Liver (tissue), 9 donors: ENCODE measurements around the gene TWSG1. TPM values are rescaled to one million over a fixed set of nuclear protein-coding genes. Genes with fewer than 3 reads are reported as not detected.

ENCODE experiments used
- DNase-seq: peaks from one replicate; pipeline ENCODE4 v3.0.0-alpha.2; 2017; ENCODE audit warnings: low spot score
- H3K27ac ChIP-seq, 2 donors: one replicate each; pipeline ENCODE4 v1.7.0; 2013; ENCODE audit warnings: inconsistent platforms in 2 of 2, low read length in 2 of 2, control low read depth in 1 of 2, low read depth in 1 of 2, mild to moderate bottlenecking in 1 of 2
- H3K27me3 ChIP-seq, 4 donors: one replicate each; pipeline versions ENCODE4 v1.6.1 to v1.7.0; 2013; ENCODE audit warnings: low read length in 3 of 4, inconsistent platforms in 1 of 4, mild to moderate bottlenecking in 1 of 4, moderate library complexity in 1 of 4; ENCODE audit not compliant: control insufficient read depth in 4 of 4, insufficient read depth in 4 of 4
- H3K36me3 ChIP-seq, 4 donors: one replicate each; pipeline versions ENCODE4 v1.6.1 to v1.7.0; 2013; ENCODE audit warnings: low read length in 3 of 4, mild to moderate bottlenecking in 3 of 4, low read depth in 1 of 4, moderate library complexity in 1 of 4; ENCODE audit not compliant: control insufficient read depth in 4 of 4, insufficient read depth in 3 of 4
- H3K4me1 ChIP-seq, 4 donors: one replicate each; pipeline versions ENCODE4 v1.6.1 to v1.7.0; 2013; ENCODE audit warnings: low read length in 3 of 4, mild to moderate bottlenecking in 3 of 4, moderate library complexity in 1 of 4; ENCODE audit not compliant: control insufficient read depth in 4 of 4, insufficient read depth in 4 of 4
- H3K4me3 ChIP-seq, 3 donors: one replicate each; pipeline versions ENCODE4 v1.6.1 to v1.7.0; 2013; ENCODE audit warnings: low read length in 3 of 3, control low read depth in 1 of 3, low read depth in 1 of 3, mild to moderate bottlenecking in 1 of 3
- H3K9ac ChIP-seq, 2 donors: one replicate each; pipeline ENCODE4 v1.7.0; 2013; ENCODE audit warnings: low read length in 2 of 2, mild to moderate bottlenecking in 2 of 2, moderate library complexity in 2 of 2, control low read depth in 1 of 2, low read depth in 1 of 2
- H3K9me3 ChIP-seq, 4 donors: one replicate each; pipeline versions ENCODE4 v1.6.1 to v1.7.0; 2013; ENCODE audit warnings: low read length in 3 of 4; ENCODE audit not compliant: control insufficient read depth in 4 of 4
- ATF3 ChIP-seq: IDR thresholded peaks from 2 replicates; pipeline ENCODE4 v1.6.1; 2016; ENCODE audit warnings: antibody characterized with exemption
- CTCF ChIP-seq: fragments of 150-350 bp; IDR thresholded peaks from 2 replicates; pipeline ENCODE4 v1.5.1; 2017; ENCODE audit warnings: improper control_type of control experiment, low read depth, low read length; ENCODE audit not compliant: missing input control
- EGR1 ChIP-seq, 2 donors: IDR thresholded peaks; 2 replicates each; pipeline ENCODE4 v1.6.1; 2016 to 2018; ENCODE audit warnings: antibody characterized with exemption in 2 of 2, low read depth in 2 of 2
- FOXA1 ChIP-seq: IDR thresholded peaks from 2 replicates; pipeline ENCODE4 v1.6.1; 2016; ENCODE audit warnings: antibody characterized with exemption
- GABPA ChIP-seq, 2 donors: IDR thresholded peaks in 1 of 2; conservative IDR thresholded peaks in 1 of 2; 2 replicates each; pipeline ENCODE4 v1.6.1; 2016; ENCODE audit warnings: antibody characterized with exemption in 2 of 2, mild to moderate bottlenecking in 1 of 2, moderate library complexity in 1 of 2
- HNF4A ChIP-seq, 2 donors: conservative IDR thresholded peaks; 2 replicates each; pipeline ENCODE4 v1.6.1; 2016; ENCODE audit warnings: antibody characterized with exemption in 2 of 2, mild to moderate bottlenecking in 2 of 2
- HNF4G ChIP-seq: IDR thresholded peaks from 2 replicates; pipeline ENCODE4 v1.6.1; 2016; ENCODE audit warnings: antibody characterized with exemption
- JUND ChIP-seq, 2 donors: IDR thresholded peaks; 2 replicates each; pipeline ENCODE4 v1.6.1; 2016; ENCODE audit warnings: antibody characterized with exemption in 2 of 2
- MAX ChIP-seq: IDR thresholded peaks from 2 replicates; pipeline ENCODE4 v1.6.1; 2016; ENCODE audit warnings: antibody characterized with exemption
- NR2F2 ChIP-seq: IDR thresholded peaks from 2 replicates; pipeline ENCODE4 v1.6.1; 2016; ENCODE audit warnings: antibody characterized with exemption
- REST ChIP-seq: IDR thresholded peaks from 2 replicates; pipeline ENCODE4 v1.6.1; 2016; ENCODE audit warnings: antibody characterized with exemption, mild to moderate bottlenecking
- RXRA ChIP-seq, 2 donors: IDR thresholded peaks; 2 replicates each; pipeline ENCODE4 v1.6.1; 2017 to 2018; ENCODE audit warnings: antibody characterized with exemption in 2 of 2, mild to moderate bottlenecking in 1 of 2
- SP1 ChIP-seq: IDR thresholded peaks from 2 replicates; pipeline ENCODE4 v1.6.1; 2018; ENCODE audit warnings: antibody characterized with exemption, mild to moderate bottlenecking
- TAF1 ChIP-seq: conservative IDR thresholded peaks from 2 replicates; pipeline ENCODE4 v1.6.1; 2016; ENCODE audit warnings: antibody characterized with exemption, mild to moderate bottlenecking
- YY1 ChIP-seq: IDR thresholded peaks from 2 replicates; pipeline ENCODE4 v1.6.1; 2016; ENCODE audit warnings: antibody characterized with exemption, mild to moderate bottlenecking
- WGBS: extraction: QIAGEN DNeasy Blood & Tissue Kit; methylation state at CpG from one replicate; pipeline ENCODE4 v1.1.7; 2013; 5-methylcytosine and 5-hydroxymethylcytosine counted together
- polyA plus RNA-seq, 2 donors: library from polyadenylated mRNA; stranded (reverse) in 1 of 2; unstranded in 1 of 2; fragments of 200-250 nt in 1 of 2; fragments of >200 nt in 1 of 2; fragmentation: Nextera tagmentation in 1 of 2; extraction: Ambion mirVana in 1 of 2; gene quantifications; one replicate each; pipeline versions ENCODE4 v1.2.1 to v1.2.3, GENCODE V29; 2013 to 2015
- total RNA-seq, 2 donors: library from RNA; depleted of rRNA; stranded (reverse); fragments of >200 nt; gene quantifications; one replicate each; pipeline ENCODE4 v1.2.3, GENCODE V29; 2014
- TF ChIP-seq, protein P1 (sequence below): IDR thresholded peaks from 2 replicates; pipeline ENCODE4 v1.6.1; 2016; ENCODE audit warnings: antibody characterized with exemption
- donor health status: healthy.
- donor health status: healthy.
- donor health status: healthy.
- donor health status: healthy.
- donor health status: healthy.

The TWSG1 gene
- total and polyA plus RNA-seq, 4 donors: 3.9 to 11.1 (median 5.4) TPM

DNA sequence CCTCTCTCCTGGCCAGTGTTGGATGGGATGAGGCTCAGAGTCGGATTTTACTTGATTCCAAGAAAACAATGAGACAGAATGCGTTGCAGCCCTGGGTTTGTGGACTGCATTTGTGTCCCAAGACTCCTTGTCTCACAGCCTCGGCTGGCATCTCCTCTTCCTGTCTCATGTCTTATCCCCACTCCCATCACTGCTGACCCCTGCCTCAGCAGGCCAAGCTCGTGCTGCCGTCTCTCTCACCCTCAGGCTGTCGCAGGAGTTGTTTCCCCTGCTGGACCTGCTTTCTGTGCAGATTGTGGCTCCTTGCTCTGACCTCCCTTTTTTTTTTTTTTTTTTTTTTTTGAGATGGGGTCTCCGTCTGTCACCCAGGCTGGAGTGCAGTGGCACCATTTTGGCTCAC lies 70.6 kb downstream of the TWSG1 start:
- no peaks in the 10 kb centered on the region for H3K9me3 ChIP-seq
- H3K27ac ChIP-seq: peak overlapping the region in 1 of 2 donors; percentile 54
- H3K27me3 ChIP-seq: no peaks in the 10 kb centered on the region
- WGBS: 84% methylated on average over 7 of the region's 7 CpGs
- DNase-seq: no peak
- no peak overlapping the region for H3K9ac ChIP-seq
- no peaks in the 10 kb centered on the region for H3K4me1 ChIP-seq
- TF ChIP-seq HNF4G (no peak), ATF3 (no peak)
- H3K36me3 ChIP-seq: no peaks in the 10 kb centered on the region
- H3K4me3 ChIP-seq: no peak overlapping the region

GRCh38 chr18:9405977-9406376 lies 71.4 kb downstream of the TWSG1 start:
- Histone ChIP-seq H3K27ac (no peak overlapping the region), H3K4me1 (no peaks in the 10 kb centered on the region), H3K36me3 (no peaks in the 10 kb centered on the region), H3K27me3 (no peaks in the 10 kb centered on the region), H3K9me3 (no peaks in the 10 kb centered on the region), H3K9ac (no peak overlapping the region), H3K4me3 (no peak overlapping the region)
- no peak for DNase-seq
- 95% methylated on average over 6 of the region's 6 CpGs for WGBS
- TF ChIP-seq MAX: no peak
- TF ChIP-seq YY1: no peak
- TF ChIP-seq REST: no peak
- no peak for TF ChIP-seq FOXA1
- no peak for TF ChIP-seq RXRA (IDR thresholded peaks at IDR 0.05)

DNA sequence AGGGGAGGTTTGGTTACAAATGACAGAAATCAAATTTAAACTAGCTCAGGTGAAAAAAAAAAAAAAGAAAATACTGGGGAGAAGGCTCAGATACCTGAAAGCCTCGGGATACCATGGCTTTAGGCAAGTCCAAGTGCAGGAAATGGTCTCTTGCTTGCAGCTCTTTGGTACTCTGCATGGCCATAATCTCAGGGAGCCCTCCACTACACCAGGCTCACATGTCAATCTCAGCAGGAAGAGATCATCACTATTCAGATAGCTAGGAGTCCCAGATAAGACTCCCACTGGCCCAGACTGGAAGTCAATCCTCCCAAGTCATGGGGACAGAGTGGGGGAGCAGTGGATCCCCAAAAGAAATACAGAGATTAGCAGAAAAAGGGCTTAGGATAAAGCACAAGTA lies 75.9 kb downstream of the TWSG1 start:
- DNase-seq: no peak
- no peak for TF ChIP-seq JUND (IDR thresholded peaks at IDR 0.05)
- no peak for TF ChIP-seq FOXA1
- no peak for TF ChIP-seq SP1
- no peak for TF ChIP-seq HNF4A (conservative IDR thresholded peaks at IDR 0.05)
- TF ChIP-seq CTCF: no peak
- no peak for TF ChIP-seq ATF3
- TF ChIP-seq NR2F2: no peak
- no peak for TF ChIP-seq EGR1 (IDR thresholded peaks at IDR 0.05; ENCODE audit: low read depth in 2 of 2)
- TF ChIP-seq, protein P1, sequence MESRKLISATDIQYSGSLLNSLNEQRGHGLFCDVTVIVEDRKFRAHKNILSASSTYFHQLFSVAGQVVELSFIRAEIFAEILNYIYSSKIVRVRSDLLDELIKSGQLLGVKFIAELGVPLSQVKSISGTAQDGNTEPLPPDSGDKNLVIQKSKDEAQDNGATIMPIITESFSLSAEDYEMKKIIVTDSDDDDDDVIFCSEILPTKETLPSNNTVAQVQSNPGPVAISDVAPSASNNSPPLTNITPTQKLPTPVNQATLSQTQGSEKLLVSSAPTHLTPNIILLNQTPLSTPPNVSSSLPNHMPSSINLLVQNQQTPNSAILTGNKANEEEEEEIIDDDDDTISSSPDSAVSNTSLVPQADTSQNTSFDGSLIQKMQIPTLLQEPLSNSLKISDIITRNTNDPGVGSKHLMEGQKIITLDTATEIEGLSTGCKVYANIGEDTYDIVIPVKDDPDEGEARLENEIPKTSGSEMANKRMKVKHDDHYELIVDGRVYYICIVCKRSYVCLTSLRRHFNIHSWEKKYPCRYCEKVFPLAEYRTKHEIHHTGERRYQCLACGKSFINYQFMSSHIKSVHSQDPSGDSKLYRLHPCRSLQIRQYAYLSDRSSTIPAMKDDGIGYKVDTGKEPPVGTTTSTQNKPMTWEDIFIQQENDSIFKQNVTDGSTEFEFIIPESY: no peak
- no peak for TF ChIP-seq TAF1
- TF ChIP-seq MAX: no peak
- TF ChIP-seq HNF4G: no peak
- no peak for TF ChIP-seq GABPA (IDR thresholded peaks at IDR 0.05 in 1 of 2, conservative IDR thresholded peaks at IDR 0.05 in 1 of 2)
- TF ChIP-seq YY1: no peak
- no peak for TF ChIP-seq REST

More for the DNA sequence above, 75.9 kb downstream of the TWSG1 start:
- 48% methylated on average over 1 of the region's 1 CpG for WGBS
- no peak overlapping the region for H3K9ac ChIP-seq
- no peaks in the 10 kb centered on the region for H3K4me1 ChIP-seq
- H3K27me3 ChIP-seq: no peaks in the 10 kb centered on the region
- H3K36me3 ChIP-seq: no peaks in the 10 kb centered on the region
- H3K4me3 ChIP-seq: no peak overlapping the region
- no peak overlapping the region for H3K27ac ChIP-seq
- no peaks in the 10 kb centered on the region for H3K9me3 ChIP-seq
